UCSD-AML1 (cell line): ENCODE results near the gene FMN1.

Experiments used
- DNase-seq: peaks from one replicate; lab custom pipeline; 2025; ENCODE audit not compliant: unreplicated experiment; lab: John Stamatoyannopoulos, UW

The FMN1 gene

GRCh38 chr15:33155691-33156420 lies 38.7 kb downstream of the FMN1 start:
- no peak for DNase-seq

GRCh38 chr15:33154351-33155166 lies 40.0 kb downstream of the FMN1 start:
- peak; percentile 28 for DNase-seq

- no peak for DNase-seq
These were observed 41.0 kb downstream of the FMN1 start for GRCh38 chr15:33153548-33153947.

GRCh38 chr15:33152502-33153109 lies 41.9 kb downstream of the FMN1 start:
- DNase-seq: no peak

GRCh38 chr15:33150971-33151370 lies 43.5 kb downstream of the FMN1 start:
- no peak for DNase-seq

- no peak for DNase-seq
These were observed 44.0 kb downstream of the FMN1 start for GRCh38 chr15:33150431-33150941.

- no peak for DNase-seq
These were observed 44.6 kb downstream of the FMN1 start for GRCh38 chr15:33149919-33150318.

- DNase-seq: peak; percentile 59
These were observed 46.3 kb downstream of the FMN1 start for GRCh38 chr15:33148129-33148751.

- DNase-seq: no peak
These were observed 48.5 kb downstream of the FMN1 start for GRCh38 chr15:33146051-33146450.

GRCh38 chr15:33145447-33145846 lies 49.1 kb downstream of the FMN1 start:
- no peak for DNase-seq

GRCh38 chr15:33142708-33143107 lies 51.8 kb downstream of the FMN1 start:
- no peak for DNase-seq

- DNase-seq: no peak
These were observed 56.5 kb downstream of the FMN1 start for GRCh38 chr15:33138000-33138399.

- DNase-seq: no peak
These were observed 57.4 kb downstream of the FMN1 start for GRCh38 chr15:33137101-33137500.

- DNase-seq: no peak
These were observed 58.2 kb downstream of the FMN1 start for GRCh38 chr15:33136353-33136752.

- DNase-seq: no peak
These were observed 59.1 kb downstream of the FMN1 start for GRCh38 chr15:33135355-33135781.

GRCh38 chr15:33132722-33133345 lies 61.7 kb downstream of the FMN1 start:
- peak; percentile 30 for DNase-seq

GRCh38 chr15:33132233-33132580 lies 62.3 kb downstream of the FMN1 start:
- DNase-seq: no peak

GRCh38 chr15:33131552-33132232 lies 62.8 kb downstream of the FMN1 start:
- DNase-seq: no peak

GRCh38 chr15:33126559-33127290 lies 67.8 kb downstream of the FMN1 start:
- DNase-seq: peak; percentile 75
